Islet precursor cell (in vitro differentiated cells): ENCODE measurements around the gene PTPN14.
"Not testable (repeated sequence)": the region's sequence is repeated elsewhere in the genome, so short reads cannot be mapped to it uniquely, and the experiment has no call there.

Source experiments
- DNase-seq: peaks from one replicate; pipeline ENCODE4 v3.0.0-alpha.2; 2018

The PTPN14 gene

DNA sequence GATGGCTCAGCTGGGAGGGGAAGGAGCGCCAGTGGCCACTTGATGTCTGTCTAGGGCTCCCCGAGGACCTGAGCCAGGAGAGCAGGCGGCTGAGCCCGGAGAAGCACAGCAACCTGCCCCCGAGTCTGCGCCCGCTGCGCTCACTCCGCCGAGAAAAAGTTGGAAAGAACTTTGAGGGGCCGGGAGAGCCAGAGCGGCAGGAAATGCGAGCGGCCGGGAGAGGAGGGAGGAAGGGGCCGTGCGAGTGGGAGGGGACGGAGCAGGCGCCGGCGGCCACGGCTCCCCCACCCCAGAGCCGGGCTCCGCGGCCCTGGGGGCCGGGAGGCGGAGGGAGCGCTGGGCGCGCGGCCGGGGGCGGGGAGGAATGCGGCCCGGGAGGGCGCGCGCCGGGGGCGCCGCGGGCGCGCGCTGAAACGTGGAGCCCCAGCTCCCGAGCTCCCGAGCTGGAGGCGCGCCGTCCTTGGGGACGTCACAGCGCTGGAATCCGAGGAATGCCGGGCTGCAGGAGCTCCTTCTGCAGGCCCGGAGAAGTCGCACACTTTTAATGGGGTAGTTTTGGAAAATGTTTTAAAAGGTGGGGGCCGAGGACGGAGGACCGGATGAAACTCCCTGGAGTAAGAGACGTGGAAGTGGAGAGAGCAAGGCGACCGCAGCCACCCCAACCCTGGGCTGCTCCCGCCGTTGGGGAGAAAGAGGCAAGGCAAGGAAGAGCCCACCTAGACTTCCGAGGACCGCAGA, at the start of gene PTPN14:
Gene PTPN14, minus strand, starts transcription at position 167 of the 738 bp plus-strand sequence. CDS start 86,799 bp downstream, outside the sequence.
- DNase-seq = peak; percentile 99

DNA sequence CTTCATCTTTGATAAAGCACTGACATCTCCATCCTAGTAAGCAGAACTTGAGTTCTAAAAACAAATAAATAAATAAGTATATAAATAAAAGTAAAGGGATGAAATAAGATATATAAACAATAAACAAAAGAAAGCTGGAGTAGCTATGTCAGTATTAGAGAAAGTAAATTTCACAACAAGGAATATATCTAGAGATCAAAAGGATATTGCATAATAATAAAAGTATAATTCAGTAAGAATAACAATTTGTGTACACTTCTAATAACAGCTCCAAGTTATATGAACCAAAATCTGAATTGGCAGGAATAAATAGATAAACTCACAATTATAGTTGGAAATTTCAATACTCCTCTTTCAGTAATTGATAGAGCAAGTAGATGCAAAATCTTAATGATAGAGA, 41.8 kb upstream of the PTPN14 start:
- no peak for DNase-seq

DNA sequence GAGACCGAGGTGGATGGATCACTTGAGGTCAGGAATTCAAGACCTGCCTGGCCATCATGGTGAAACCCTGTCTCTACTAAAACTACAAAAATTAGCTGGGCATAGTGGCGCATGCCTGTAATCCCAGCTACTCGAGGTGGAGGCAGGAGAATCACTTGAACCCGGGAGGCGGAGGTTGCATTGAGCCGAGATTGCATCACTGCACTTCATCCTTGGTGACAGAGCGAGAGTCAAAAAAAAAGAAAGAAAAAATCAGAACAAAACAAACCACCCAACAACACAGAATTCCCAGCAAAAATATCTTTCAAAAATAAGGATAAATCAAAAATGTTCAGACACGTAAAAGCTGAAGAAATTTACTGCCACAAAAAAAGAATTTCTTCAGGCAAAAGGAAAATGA, 40.5 kb upstream of the PTPN14 start:
- not testable (repeated sequence) for DNase-seq

DNA sequence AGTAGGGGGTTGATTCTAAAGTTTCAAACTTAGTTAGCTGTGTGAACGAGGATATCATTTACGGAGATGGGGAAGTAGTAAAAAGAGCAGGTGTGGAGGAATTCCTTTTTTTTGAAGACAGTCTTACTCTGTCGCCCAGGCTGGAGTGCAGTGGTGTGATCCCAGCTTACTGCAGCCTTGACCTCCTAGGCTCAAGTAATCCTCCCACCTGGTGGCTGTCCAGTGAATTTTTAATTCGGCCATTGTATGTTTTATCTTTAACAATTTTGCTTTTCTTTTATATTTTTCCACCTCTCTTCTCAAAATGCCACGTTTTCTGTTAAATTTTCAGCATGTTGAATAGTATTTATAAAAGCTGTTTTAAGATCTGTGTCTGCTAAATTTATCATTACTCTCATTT, 39.3 kb upstream of the PTPN14 start:
- DNase-seq = no peak

DNA sequence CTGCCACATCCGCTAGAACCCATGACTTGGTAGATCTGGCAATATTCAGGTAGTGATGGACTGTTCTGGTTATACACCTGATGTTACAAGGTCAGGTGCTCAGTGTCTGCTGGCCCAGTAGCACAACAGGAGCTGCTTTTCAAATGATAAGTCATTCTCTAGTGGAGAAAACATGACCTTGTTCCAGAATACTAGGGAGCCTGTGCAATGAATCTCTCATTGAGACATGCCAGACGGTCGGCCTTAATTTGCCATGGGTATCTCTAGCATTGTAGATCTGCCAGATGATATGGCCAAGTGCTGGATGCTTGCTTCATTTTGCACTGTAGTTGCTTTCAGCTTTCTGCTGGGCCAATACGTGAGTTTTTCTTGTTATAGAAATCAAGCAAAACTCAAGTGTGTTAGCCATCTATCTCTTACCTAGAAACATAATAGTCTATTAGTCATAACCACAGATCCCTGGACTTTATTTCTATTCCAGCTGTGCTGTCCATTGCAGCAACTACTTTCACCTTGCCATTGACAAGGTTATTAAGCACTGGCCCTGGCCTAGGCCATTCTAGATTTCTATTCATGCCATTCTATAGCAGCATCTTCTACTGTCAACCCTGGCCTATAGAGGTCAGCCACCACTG, 37.7 kb upstream of the PTPN14 start:
- no peak for DNase-seq

DNA sequence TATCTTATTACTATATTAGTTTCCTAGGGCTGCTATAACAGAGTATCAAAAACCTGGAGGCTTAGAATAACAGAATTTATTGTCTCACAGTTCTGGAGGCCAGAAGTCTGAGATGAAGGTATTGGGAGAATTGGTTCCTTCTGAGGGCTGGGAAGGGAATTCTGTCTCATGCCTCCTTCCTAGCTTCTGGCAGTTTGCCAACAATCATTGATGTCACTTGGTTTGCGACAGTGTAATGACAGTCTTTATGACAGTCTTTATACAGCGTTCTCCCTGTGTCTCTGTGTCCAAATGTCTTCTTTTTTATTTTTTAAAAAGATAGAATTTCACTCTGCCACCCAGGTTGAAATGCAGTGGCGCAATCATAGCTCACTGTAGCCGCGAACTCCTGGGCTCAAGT, 35.8 kb upstream of the PTPN14 start:
- no peak for DNase-seq

DNA sequence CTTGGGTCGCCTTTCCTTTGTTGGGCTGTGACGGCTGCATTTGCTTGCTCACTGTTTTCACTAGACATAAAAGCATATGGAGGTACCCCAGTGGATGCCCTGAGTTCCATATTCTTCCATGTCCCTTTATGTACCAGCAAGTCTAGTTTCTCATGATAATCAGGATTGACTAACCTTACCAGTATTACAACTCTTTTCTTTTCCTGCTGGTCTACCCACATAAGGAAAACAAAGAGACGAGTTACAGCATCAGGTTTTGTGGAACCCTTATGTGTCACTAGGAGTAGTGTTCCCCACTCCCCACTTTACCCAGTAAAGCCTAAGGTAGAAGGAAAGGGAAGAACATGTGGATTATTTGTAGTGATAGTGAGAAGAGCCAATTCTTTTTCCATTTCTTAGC, 35.2 kb upstream of the PTPN14 start:
- DNase-seq = no peak

DNA sequence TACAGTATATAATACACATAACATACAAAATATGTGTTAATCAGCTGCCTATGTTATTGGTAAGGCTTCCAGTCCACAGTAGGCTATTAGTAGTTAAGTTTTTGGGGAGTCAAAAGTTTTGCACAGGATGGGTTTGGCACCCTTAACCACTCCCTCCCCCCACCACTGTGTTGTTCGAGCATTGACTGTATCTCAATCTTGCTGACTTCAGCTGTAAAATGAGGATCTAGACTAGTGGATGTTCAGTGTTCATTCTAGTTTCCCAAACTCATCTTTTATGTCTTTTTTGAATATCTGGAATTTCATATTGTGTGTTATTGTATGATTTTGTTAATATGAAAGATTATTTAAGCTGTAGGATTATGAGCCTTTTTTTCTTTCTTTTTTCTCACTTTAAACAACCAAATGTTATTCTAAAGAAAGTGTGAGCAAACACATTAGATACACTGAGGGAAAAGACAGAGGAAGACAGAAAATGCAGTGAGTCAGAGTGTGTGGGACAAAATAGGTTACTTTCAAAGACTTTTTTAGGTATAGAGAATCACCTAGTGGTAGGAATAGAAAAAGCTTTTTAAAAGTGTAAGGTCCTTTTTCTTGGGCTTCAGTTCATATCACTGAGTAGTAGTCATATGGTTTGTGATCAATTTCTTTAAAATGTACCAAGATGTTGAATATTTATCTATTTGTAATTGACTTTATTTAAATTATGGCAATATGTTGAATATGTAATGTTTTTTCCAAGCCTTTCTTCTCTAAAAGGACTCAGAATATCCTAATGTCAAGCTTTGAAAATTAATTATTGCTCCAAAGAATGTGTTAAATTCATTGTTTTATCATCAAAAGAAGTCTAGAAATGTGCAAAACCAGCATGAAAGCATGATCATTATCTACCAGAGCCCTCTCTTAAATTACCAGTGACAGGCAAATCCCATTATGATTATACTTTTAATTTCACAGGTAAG, 33.7 kb upstream of the PTPN14 start:
- no peak for DNase-seq

DNA sequence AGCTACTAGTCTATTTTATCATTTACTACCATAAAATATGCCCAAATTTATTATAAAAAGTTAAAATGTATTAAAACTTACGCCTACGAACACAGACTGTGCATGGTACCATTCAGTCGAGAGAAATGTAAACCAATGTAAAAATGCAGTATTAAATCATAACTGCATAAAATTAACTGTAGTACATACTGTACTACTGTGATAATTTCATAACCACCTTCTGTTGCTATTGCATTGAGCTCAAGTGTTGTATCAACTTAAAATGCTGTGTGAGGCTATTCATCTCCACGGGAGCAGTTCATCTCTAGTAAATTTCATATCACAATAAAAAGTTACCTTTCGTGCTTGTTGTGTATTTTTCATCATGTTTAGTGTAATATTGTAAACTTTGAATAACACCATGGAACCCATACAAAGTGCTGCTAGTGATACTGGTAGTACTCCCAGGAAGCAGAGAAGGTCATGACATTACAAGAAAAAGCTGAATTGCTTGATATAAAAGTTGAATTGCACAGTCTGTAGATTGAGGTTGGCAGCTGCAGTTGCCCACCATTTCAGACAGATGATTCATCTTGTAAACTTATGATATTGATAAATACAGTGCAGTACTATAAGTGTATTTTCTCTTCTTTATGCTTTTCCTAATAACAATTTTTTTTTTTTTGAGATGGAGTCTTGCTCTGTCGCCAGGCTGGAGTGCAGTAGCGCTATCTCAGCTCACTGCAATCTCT, 32.6 kb upstream of the PTPN14 start:
- DNase-seq = no peak

DNA sequence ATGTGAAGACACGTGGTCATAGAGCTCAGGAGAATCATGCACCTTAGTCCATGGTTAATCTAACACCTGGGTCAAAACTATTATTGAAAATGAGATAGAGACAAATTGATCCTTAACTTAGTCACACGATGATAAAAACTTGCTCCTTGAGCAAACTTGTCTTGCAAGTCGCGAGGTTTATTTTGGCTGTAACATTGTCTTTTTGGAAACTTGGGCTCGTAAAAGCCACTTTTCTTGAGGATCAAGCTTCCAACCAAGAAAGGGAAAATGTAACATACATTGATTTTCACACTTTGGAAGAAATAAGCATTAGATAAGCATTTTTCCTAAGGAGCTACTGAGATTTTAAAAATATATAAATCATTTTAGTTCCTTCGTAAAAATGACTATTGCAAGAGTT, 31.7 kb upstream of the PTPN14 start:
- no peak for DNase-seq

DNA sequence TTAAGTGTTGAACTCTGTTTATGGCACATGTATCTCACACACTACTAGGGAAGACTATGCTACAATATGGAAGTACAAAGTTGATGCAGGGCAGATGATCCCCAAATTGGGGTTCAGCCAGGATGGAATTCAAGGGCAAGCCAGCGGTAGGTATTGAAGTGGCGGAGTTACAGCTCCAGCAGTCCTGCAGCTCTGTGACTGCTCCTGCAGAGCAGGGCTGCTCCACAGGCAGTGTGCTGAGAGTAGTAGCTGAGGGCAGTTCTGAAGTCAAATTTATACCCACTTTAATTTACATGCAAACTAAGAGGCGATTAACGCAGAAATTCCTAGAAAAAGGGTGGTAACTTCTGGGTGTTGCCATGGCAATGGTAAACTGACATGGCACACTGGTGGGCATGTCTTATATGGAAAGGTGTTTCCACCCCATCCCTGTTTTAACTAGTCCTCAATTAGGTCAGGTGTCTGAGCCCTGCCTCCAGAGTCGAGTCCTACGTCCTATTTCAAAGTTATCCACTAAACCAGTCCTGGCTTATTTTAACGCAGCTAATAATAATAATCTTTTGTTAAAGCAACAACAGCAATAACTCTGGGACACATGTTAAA, 31.0 kb upstream of the PTPN14 start:
- DNase-seq = no peak

DNA sequence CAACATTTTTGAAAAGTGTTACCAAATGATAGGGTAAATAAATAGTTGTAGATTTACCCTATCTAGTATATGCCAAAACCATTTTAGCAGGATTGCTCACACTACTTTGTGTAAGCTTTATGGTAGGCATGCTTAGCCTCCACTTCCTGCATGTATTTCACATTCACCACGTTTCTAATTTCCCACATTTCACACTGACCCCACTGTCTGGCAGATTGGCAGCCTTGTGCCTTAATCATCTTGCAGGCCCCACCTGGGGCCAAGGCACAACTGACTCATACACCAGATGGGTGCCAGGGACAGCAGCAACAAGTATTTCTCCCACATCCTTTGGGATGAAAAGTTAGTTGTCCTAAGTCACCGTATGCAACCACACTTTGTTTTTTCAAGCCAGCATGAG, 30.4 kb upstream of the PTPN14 start:
- DNase-seq = peak; percentile 87

DNA sequence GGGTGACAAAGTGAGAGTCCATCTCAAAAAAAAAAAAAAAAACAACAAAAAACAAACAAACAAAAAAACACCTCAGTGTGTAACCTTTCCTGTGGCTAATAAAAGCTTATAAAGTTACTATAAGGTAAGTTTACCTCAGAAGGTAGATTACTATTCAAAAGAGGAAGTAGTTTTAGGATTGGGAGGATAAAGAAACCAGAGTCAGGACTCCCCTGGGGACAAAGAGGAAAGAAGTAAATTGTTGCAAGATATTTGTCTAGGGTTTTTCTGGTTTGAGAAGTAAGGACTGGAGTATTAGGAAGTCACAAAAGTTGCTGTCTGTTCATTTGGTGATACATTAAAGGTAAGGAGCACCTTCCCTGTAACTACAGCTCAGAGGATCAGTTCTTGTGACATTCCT, 27.8 kb upstream of the PTPN14 start:
- DNase-seq = no peak

DNA sequence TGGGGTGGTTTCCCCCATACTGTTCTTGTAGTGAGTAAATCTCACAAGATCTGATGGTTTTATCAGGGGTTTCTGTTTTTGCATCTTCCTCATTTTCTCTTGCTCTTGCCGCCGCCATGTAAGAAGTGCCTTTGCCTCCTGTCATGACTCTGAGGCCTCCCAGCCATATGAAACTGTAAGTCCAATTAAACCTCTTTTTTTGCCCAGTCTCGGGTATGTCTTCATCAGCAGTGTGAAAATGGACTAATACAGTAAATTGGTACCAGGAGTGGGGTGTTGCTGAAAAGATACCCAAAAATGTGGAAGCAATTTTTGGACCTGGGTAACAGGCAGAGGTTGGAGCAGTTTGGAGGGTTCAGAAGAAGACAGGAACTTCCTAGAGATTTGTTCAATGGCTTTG, 24.7 kb upstream of the PTPN14 start:
- not testable (repeated sequence) for DNase-seq

DNA sequence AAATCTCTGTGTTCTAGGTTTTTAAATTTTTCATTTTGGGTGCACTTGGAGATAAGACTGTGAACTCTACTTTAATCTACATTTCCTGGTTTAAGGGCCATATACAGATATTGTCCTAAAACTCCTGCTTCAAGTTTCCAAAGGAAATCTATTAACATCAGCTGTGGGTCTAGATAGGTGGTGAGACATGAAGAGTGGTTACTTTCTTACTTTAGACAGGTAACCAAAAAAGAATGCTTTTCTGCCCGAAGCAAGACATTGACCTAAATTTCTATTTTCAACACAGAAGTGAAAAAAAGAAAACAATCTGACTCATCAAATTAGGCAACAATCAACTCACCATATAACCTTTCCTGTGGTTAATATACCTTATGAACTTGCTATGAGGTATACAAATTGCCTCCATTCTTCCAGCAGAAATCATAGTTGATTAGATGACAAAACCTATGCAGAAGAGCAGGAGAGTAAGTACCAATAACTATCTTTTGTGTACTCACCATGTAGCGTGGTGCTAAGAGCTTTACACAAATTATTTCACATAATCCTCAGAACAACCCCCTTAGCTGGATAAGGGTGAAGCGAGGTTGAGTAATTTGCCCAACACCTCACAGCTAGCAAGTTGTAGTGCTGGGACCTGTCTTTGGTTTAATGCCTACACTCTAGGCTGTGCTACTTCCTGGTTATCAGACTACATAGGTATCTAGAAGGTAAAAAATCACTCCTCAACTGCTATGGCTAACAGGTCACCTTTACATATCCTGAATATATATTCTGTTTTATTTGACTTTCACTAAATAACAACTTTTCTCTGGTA, 23.4 kb upstream of the PTPN14 start:
- no peak for DNase-seq

DNA sequence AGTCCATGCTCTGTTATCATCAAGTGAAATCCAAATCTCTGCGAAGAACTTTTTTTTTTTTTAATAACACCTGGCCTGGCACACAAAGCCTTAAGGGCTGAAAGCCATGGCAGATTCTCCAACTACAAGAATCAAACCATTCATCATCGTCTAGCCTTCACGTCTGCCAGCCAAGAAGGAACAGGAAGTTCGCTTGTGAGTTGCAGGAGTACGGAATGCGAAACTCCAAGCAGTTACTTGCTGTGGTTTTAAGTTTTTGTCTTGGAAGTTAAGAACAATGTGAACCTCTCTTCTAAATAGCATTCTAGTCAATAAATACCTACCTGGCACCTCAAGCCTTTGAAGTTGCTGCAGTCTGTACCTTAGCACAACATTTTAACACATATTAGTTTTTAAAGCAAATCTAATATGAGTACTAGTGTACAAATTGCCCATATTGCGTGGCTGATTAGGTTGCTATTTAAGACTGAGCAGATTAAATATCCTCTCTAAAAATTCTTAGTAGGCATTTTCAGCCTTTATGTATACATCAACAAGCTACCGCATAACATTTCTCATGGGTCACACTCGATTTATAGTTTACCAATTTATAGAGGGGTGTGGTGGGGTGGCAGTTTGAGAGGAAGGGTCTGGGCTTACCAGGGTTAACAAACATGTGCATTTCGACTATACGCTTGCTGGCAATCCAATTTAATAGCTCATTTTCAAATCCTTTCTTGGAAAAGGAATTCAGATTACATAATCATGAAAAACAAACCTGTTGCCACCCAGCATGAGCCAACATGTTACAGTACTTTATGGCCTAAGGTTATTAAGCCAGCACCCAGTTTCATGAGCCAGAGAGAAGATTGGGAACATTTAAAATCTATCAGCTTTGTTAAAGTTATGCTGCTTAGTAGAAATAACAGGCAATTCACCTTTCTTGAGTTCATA, 22.2 kb upstream of the PTPN14 start:
- peak; percentile 82 for DNase-seq

DNA sequence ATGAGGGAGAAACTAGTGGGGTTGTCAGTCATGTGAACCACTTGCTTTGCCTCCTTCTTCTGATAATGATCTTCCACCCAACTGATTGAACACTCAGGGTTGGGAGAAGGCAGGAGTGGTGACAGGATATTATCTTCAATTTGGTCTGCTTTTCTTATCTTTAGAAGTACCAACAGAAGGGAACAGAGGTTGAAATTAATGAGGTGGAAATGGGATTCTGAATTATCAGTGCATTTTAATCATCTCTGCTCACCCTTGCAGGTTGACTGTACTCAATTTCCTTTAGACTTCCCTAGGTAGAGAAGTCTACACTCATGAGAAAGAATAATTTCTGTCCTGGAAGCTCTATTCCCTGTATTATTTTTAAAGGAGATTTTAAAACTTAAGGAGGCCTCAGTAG, 19.9 kb upstream of the PTPN14 start:
- no peak for DNase-seq

DNA sequence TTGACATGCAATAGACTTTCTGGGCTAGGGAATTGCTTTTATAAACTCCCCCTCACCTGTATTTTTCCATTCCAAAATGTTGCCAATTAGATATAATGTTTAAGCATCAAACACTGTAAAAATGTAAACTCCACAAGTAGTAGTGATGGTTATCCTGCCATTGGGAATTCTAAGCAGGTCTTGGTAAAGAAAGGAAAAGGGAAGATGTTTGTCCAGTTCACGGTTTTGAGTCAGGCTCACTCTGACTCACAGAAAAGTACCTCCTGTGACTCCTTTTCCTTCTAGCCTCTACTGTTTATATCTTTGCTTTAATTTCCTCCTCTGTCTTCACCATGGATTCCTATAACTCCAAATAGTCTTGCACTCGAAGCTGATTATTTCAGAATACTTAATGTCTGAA, 19.0 kb upstream of the PTPN14 start:
- DNase-seq = no peak

DNA sequence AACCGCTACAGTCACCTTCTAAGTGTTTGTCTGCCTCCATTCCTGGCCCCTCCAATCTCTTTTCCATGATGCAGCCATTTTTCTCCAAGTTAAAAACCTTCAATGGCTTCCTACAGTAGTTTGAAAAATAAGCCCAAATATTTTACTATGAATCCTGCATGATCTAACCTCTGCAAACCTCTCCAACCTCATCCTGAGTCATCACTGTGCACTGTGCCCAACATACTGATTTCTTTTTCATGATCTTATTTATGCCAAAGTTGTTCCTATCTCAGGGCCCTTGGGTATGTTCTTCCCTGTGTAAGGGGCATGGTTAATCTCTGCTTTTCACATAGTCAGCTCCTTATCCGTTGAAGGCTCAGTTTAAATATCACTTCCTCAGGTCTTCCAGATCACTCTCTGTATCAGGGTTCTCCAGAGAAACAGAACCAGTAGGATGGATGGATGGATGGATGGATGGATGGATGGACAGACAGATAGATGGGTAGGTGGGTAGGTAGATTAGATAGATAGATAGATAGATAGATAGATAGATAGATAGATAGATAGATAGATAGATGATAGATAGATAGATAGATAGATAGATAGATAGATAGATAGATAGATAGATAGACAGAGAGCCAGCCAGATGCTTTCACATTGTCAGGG, 18.1 kb upstream of the PTPN14 start:
- no peak for DNase-seq

DNA sequence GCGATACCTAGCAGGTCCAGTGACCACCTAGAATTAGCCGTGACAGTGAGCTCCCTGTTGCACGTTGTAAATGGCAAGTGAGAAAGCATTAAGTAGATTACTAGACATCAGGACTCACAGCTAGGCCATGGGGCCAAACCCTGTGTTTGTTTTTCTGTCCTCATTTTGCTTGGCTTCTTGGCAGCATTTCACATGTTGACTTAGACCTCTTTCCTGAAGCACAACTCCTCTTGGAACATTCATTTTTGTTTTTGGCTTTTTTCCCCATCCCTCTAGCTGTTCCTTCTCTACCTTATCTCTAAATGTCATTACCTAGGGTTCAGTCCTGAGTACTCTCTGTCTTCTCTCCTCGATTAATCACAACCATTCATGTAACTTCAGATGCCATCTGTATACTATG, 16.9 kb upstream of the PTPN14 start:
- no peak for DNase-seq
